ENCODE data around the gene SLC51B. TPM values are rescaled to one million over a fixed set of nuclear protein-coding genes. Genes with fewer than 3 reads are reported as not detected.
A peak's percentile ranks its signal among the peaks of the same experiment; 100 is the strongest.
"Not testable (repeated sequence)": the region's sequence is repeated elsewhere in the genome, so short reads cannot be mapped to it uniquely, and the experiment has no call there.

SLC51B gene
- polyA plus RNA-seq, 6 donors from 2014 or later = not detected

GRCh38 chr15:65095011-65095746 lies 50.0 kb downstream of the SLC51B start:
- no peak for DNase-seq
- peaks cover 12 to 15% of the 10 kb centered on the region in 2 donors for H3K36me3 Mint-ChIP-seq
- no peaks in the 10 kb centered on the region for H3K9me3 Mint-ChIP-seq
- H3K4me1 Mint-ChIP-seq = no peaks in the 10 kb centered on the region
- H3K27me3 Mint-ChIP-seq = no peaks in the 10 kb centered on the region
- ATAC-seq (ENCODE audit: low read depth in 2 of 2) = no peak
- H3K4me3 Mint-ChIP-seq = no peak overlapping the region
- no peak overlapping the region for H3K27ac Mint-ChIP-seq

GRCh38 chr15:65095747-65096104 lies 50.5 kb downstream of the SLC51B start:
- Mint-ChIP-seq H3K4me1 (no peaks in the 10 kb centered on the region), H3K9me3 (no peaks in the 10 kb centered on the region), H3K4me3 (no peak overlapping the region), H3K27me3 (no peaks in the 10 kb centered on the region), H3K27ac (no peak overlapping the region), H3K36me3 (peaks cover 12 to 20% of the 10 kb centered on the region in 2 donors)
- ATAC-seq (ENCODE audit: low read depth in 2 of 2) (no peak), DNase-seq (no peak)

GRCh38 chr15:65096481-65097385 lies 51.5 kb downstream of the SLC51B start:
- Mint-ChIP-seq H3K9me3 (no peaks in the 10 kb centered on the region), H3K27me3 (no peaks in the 10 kb centered on the region), H3K4me3 (no peak overlapping the region), H3K27ac (no peak overlapping the region), H3K4me1 (peaks cover 0 to 4% (median 3%) of the 10 kb centered on the region in 3 donors), H3K36me3 (peaks cover 12 to 27% of the 10 kb centered on the region in 2 donors)
- DNase-seq = no peak
- ATAC-seq (ENCODE audit: low read depth in 2 of 2) = no peak

- Mint-ChIP-seq H3K4me1 (peaks cover 0 to 5% (median 4%) of the 10 kb centered on the region in 3 donors), H3K36me3 (peaks cover 12 to 29% of the 10 kb centered on the region in 2 donors), H3K27me3 (no peaks in the 10 kb centered on the region), H3K4me3 (no peak overlapping the region), H3K9me3 (no peaks in the 10 kb centered on the region), H3K27ac (peak overlapping the region in 1 of 6 donors; percentile 90)
- no peak for ATAC-seq (ENCODE audit: low read depth in 2 of 2)
- no peak for DNase-seq
Measured at GRCh38 chr15:65097651-65098263, 52.6 kb downstream of the SLC51B start.

- H3K4me3 Mint-ChIP-seq = no peak overlapping the region
- H3K4me1 Mint-ChIP-seq = peaks cover 0 to 5% (median 4%) of the 10 kb centered on the region in 3 donors
- peak overlapping the region in 1 of 6 donors; percentile 66 for H3K27ac Mint-ChIP-seq
- H3K27me3 Mint-ChIP-seq = no peaks in the 10 kb centered on the region
- peaks cover 19 to 29% of the 10 kb centered on the region in 2 donors for H3K36me3 Mint-ChIP-seq
- ATAC-seq (ENCODE audit: low read depth in 2 of 2) (no peak), DNase-seq (no peak)
- H3K9me3 Mint-ChIP-seq = no peaks in the 10 kb centered on the region
Measured at GRCh38 chr15:65099336-65099735, 54.1 kb downstream of the SLC51B start.

GRCh38 chr15:65099801-65100200 lies 54.6 kb downstream of the SLC51B start:
- peak overlapping the region in 1 of 6 donors; percentile 7 for H3K27ac Mint-ChIP-seq
- H3K9me3 Mint-ChIP-seq; H3K4me3 Mint-ChIP-seq; DNase-seq; H3K4me1 Mint-ChIP-seq; H3K27me3 Mint-ChIP-seq; ATAC-seq (ENCODE audit: low read depth in 2 of 2): not testable (repeated sequence)
- peaks cover 19 to 29% of the 10 kb centered on the region in 2 donors for H3K36me3 Mint-ChIP-seq

- Mint-ChIP-seq H3K36me3 (peaks cover 19 to 29% of the 10 kb centered on the region in 2 donors), H3K27ac (no peak overlapping the region), H3K27me3 (no peaks in the 10 kb centered on the region), H3K9me3 (no peaks in the 10 kb centered on the region), H3K4me1 (peaks cover 0 to 5% (median 4%) of the 10 kb centered on the region in 3 donors), H3K4me3 (no peak overlapping the region)
- no peak for ATAC-seq (ENCODE audit: low read depth in 2 of 2)
- no peak for DNase-seq
Measured at GRCh38 chr15:65100442-65100841, 55.3 kb downstream of the SLC51B start.

GRCh38 chr15:65101411-65101890 lies 56.3 kb downstream of the SLC51B start:
- peak overlapping the region in 1 of 6 donors; percentile 82 for H3K27ac Mint-ChIP-seq
- no peak overlapping the region for H3K4me3 Mint-ChIP-seq
- no peaks in the 10 kb centered on the region for H3K9me3 Mint-ChIP-seq
- H3K27me3 Mint-ChIP-seq = no peaks in the 10 kb centered on the region
- DNase-seq (peak; percentile 12), ATAC-seq (ENCODE audit: low read depth in 2 of 2) (no peak)
- peaks cover 23 to 29% of the 10 kb centered on the region in 2 donors for H3K36me3 Mint-ChIP-seq
- H3K4me1 Mint-ChIP-seq = peaks cover 0 to 5% (median 4%) of the 10 kb centered on the region in 3 donors

GRCh38 chr15:65101891-65102708 lies 56.9 kb downstream of the SLC51B start:
- DNase-seq (no peak), ATAC-seq (ENCODE audit: low read depth in 2 of 2) (no peak)
- H3K9me3 Mint-ChIP-seq = no peaks in the 10 kb centered on the region
- H3K27me3 Mint-ChIP-seq = no peaks in the 10 kb centered on the region
- H3K27ac Mint-ChIP-seq = peak overlapping the region in 2 of 6 donors; percentile 82 to 84
- H3K4me1 Mint-ChIP-seq = peaks cover 0 to 5% (median 4%) of the 10 kb centered on the region in 3 donors
- H3K36me3 Mint-ChIP-seq = peaks cover 23 to 29% of the 10 kb centered on the region in 2 donors
- H3K4me3 Mint-ChIP-seq = no peak overlapping the region

GRCh38 chr15:65102912-65103311 lies 57.7 kb downstream of the SLC51B start:
- no peak for ATAC-seq (ENCODE audit: low read depth in 2 of 2)
- Mint-ChIP-seq H3K9me3 (no peaks in the 10 kb centered on the region), H3K27ac (no peak overlapping the region), H3K36me3 (peaks cover 22 to 27% of the 10 kb centered on the region in 2 donors), H3K4me3 (no peak overlapping the region), H3K4me1 (peaks cover 0 to 5% (median 4%) of the 10 kb centered on the region in 3 donors), H3K27me3 (no peaks in the 10 kb centered on the region)
- no peak for DNase-seq
